OCI-M2 (cell line): ENCODE data around the gene POGK.
"Not testable (repeated sequence)": the region's sequence is repeated elsewhere in the genome, so short reads cannot be mapped to it uniquely, and the experiment has no call there.

ENCODE experiments used
- DNase-seq: peaks from one replicate; lab custom pipeline; 2025; ENCODE audit not compliant: unreplicated experiment; lab: John Stamatoyannopoulos, UW

POGK gene

DNA sequence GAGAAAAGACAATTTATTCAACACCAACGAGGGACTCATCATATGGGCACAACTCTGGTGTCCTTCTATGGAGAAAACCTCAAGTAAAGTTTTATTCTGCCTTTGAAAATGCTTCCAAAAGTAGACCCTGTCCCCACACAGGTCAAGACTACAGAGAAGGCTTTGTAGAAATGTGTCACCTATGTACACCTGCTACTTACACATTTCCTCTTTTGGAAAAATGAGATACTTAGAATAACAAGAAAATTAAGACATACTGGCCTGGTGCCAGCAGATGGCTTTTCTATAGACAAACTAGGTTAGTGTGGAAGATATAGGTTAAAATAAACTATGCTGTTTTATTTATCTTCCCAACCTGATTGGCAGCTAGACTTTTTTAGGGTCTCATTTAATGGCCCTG, 13.6 kb downstream of the POGK start:
- no peak for DNase-seq

DNA sequence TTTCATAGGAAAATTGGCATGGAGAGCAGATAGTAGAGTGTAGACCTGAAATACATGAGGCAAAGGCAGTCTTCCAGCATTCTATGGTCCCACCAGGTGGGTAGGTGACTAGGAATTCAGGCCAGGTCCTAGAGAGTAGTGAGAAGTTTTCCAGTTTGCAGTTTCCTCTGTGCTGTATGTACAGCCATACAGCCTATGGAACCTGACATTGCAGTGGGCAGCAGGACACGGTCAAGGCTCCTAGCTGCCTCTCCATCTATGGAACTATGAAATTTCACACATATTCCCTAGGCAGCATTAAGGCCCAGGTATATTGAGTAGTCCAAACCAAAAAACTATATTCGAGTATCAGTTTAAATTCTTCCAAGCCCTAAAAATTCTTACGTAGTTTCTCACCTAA, 16.3 kb downstream of the POGK start:
- no peak for DNase-seq

DNA sequence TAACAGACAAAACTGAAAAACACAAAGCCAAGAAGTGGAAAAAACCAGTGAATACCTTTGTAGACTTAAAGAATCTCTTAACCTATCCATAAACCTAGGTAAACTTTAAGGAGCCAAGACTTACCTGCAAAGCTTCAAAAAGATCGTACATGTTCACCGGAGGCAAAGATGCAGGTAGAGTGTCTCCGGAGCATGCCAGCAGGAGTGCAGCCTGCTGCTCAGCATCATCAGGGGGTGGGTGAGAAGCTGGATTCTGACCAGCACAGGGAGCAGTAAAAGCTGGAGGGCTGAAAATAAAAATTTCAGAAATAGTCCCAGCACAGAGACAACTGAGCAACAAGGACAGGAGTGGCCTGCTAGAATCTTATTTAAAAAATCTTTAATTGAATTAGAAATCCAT, 18.7 kb downstream of the POGK start:
- no peak for DNase-seq

DNA sequence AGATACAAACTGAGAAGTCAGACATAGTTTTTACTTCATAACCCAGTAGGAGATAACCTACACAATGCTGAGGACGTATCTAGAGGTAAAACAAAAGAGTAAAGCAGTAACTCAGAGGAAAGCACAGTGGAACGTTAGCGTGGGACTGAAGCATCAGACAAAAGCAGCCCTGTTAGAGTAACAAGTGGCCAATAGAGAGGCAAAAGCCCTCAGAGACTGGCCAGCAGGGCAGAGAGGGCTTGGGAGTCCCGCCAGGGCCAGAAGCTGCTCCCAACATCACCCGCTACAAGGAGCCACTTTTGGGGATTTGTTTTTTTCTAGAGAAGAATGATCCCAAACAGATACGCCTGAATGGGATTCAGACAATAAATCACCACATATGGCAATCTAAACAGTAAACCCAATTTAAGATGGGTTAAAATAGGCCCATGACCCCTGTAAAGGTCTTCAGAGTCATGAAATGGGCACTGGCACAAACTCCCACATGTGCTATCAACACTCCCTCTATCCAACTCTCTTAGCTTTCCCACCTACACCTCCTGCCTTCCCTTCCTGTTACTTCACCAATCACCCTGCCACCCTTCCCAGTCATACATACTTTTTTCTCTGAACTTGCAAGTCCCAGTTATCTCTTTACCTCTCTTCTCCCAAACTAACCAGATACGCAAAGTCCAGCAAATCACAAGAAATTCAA, 19.6 kb downstream of the POGK start:
- no peak for DNase-seq

DNA sequence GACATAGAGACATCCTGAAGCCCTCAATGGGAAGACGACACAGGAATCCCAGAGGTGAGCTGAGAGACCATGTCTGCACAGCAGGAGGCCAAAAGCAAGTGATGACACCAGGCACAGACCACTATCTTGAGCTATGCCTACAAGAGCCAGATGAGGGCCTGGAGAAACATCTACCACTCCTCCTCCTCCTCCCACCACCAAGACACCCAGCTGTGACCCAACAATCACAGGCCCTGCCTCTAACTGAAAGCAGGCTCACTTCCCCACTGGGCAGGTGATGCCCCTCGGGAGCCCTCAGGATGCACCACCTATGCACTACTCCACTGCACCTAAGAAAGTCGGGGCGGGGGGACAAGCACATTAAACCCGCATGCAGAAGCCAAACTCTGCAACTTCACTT, 20.3 kb downstream of the POGK start:
- no peak for DNase-seq

DNA sequence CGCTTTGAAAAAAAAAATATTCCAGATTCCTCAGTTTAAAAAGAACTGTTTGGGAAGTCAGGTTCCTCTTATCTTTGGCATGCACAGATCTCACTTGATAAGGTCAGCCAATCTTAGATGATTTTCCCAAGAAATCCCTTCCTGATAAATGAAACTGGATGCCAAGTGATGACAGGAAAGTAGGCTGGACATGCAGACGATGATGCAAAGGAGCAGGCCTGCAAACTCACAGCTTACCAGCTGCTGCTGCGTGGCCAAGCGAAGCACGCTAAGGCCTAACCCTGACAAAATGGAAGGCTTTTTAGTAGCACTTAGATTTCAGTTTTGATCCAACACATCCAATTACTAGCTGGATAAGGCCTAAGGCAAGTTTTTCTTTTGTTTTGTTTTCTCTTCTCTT, 26.7 kb downstream of the POGK start:
- DNase-seq = no peak

DNA sequence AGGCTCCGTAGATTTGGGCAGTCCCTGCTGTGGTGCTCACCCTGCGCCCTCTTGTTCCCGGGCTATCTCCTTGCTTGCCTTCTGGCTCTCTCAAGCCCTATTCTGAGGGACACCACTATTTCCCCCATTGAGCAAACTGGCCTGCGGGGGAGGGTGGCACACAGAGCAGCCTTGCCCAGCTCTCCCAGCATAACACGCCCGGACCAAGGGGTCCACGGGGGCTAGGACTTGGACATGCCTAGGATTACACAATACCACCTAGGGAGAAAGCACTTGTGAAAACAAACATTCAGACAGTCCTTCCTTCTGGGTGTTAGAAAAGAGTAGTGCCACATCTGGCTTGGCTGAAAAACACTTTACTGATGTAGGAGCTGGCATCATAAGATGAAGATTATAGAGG, 29.4 kb downstream of the POGK start:
- DNase-seq = no peak

DNA sequence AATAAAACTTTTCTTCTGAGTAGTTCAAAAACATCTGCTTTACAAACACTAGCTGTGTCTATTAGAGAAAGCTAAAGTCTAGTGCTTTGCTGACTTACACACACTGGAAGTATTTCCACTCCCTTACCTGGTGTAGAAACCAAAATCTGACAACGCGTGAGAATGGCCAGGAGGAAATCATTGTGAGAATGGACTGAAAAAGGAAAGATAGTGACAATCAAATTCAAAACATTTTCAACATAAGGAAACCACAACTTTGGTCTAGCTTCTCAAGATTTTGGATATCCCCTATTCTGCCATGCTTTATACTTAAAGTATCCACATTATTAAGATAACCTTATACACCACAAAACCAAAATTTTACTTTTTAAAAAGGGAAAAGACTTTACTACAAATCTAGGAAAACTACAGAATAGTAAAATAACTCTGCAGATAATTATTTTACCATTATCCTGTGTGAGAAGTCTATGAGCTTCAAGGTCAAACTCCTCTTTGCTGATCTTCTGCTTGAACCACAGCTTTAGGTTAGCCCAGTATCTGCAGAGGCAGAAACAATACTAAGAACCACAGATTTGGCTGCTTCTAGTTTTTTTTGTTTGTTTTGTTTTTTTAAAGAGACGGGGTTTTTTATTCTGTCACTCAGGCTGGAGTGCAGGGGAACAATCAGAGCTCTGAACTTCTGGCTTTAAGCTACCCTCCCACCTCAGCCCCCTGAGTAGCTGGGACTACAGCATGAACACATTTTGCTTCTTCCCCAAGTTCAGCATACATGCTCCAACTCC, 30.2 kb downstream of the POGK start:
- no peak for DNase-seq

DNA sequence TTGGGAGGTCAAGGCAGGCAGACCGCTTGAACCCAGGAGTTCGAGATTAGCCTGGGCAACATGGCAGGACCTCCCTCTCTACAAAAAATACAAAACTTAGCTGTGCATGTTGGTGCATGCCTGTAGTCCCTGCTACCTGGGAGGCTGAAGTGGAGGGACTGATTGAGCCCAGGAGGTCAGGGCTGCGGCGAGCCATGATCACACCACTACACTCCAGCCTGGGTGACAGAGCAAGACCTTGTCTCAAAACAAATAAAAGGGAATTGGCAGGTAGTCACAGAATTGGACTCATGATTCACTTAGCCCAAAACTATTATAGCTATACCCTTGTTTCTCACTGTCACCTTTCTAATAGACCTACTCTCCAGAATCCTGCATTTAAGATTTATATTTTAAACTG, 31.3 kb downstream of the POGK start:
- DNase-seq = no peak

DNA sequence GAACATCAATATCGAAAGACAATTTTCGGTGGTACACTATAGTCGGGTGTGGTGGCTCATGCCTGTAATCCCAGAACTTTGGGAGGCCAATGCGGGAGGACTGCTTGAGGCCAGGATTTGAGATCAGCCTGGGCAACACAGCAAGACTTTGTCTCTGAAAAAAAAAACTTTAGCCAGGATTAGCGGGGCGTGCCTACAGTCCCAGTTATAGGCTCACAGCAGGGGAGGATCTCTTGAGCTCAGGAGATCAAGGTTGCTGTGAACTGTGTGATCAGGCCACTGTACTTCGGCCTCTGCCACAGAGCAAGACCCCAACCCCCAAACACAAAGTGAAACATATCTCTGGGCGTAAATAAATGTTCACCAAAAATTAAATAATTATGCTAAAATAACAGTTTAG, 35.2 kb downstream of the POGK start:
- DNase-seq = no peak

DNA sequence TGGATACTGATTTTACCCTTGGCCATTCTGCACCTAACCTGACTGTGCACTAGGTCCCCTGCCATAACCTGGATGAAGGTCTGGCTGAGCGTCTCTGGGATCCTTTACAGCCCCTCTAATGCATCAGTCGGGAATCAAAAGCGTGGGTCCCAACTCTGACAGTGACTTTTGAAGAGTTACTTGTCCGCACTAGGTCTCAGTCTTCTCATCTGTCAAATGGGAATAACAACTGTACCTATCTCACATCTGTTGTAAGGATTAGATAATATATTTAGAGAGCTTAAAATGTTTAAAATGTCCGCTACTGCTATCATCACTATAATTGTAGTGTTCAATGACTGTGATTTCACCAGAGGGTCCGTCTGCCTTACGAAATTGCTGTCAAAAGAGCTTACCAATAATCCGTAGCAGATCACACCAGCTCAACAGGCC, 36.0 kb downstream of the POGK start:
- no peak for DNase-seq

DNA sequence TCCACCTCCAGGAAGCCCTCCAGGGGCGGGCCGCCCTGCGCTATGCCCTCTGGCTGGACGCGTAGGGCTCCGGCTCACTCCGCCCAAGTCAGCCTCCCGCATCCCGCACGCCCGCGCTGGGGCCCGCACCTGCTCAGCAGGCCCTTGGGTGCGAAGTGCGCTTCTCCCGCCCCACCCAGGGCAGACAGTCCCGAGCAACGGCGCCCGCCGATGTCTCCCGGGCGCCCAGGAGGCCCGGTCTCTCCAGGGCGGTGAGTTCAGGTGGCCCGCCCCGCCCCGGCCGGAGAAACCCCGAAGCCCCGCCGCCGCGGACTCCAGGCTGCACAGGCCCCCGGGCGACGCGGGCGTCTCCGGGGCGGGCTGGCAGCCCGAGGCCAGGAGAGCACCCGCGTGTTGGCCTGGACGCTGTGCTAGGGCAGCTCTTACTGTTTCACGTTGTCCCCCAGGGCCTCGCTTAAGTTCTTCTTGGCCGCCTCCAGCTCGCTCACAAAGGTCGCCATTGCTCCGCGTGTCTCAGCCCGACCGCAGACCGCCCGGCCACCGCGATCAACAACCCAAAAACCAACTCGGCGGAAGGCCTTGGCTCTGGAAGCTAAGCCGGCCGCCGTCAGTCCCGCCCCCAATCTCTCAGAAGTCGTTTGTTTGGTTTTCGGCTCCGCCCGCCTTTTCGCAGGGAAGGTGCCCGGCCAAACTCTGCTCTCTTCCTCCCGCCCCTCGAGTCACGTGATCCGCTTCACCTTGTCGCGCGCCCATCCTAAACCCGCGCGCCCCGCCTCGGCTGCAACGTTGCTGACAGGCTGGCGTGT, 36.7 kb downstream of the POGK start, which contains the start of gene TADA1:
Gene TADA1, minus strand, starts transcription at position 531 of the 806 bp plus-strand sequence. Its CDS starts 31 bp downstream, at position 500.
- DNase-seq = peak; percentile 76

DNA sequence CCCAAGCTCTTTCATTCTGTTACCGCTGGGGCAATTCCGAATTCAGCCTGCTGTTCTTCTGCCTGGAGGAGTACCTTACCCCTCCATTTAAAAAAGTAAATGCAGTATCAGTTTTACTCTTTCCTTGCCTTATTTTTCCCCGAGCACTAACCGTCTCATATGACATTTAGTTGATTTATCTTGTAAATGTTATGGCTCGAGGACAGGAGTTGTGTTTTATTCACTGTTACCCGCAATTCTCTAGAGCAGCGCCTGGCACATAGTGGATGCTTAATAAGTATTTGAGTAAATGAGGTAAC, 37.2 kb downstream of the POGK start:
- DNase-seq = no peak

DNA sequence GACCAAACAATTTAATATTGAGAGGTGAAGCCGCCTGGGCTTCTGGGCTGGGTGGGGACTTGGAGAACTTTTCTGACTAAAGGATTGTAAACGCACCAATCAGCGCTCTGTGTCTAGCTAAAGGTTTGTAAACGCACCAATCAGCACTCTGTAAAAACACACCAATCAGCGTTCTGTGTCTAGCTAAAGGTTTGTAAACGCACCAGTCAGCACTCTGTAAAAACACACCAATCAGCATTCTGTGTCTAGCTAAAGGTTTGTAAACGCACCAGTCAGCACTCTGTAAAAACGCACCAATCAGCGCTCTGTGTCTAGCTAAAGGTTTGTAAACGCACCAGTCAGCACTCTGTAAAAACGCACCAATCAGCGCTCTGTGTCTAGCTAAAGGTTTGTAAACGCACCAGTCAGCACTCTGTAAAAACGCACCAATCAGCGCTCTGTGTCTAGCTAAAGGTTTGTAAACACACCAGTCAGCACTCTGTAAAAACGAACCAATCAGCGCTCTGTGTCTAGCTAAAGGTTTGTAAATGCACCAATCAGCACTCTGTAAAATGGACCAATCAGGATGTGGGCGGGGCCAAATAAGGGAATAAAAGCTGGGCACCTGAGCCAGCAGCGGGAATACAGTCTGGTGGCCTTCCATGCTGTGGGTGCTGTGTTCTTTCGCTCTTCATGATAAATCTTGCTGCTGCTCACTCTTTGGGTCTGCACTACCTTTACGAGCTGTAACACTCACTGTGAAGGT, 39.1 kb downstream of the POGK start:
- DNase-seq = not testable (repeated sequence)

DNA sequence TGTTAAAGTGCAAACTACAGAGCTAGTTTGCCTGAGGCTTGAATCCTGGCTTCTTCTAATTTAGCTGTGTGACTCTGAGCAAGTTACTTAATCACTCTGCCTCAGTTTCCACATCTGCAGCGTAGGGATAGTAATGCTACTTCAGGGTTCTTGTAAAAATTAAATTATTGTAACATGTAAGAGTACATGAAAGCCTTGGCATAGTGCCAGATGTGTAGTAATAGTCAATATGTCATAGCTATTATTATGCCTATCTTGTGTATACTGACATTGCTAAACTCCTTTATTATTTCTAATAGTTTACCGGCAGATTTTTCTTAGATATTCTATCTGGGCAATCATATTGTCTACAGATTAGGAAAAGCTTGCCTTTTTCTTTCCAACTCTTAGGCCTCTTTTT, 43.6 kb downstream of the POGK start:
- DNase-seq = no peak

DNA sequence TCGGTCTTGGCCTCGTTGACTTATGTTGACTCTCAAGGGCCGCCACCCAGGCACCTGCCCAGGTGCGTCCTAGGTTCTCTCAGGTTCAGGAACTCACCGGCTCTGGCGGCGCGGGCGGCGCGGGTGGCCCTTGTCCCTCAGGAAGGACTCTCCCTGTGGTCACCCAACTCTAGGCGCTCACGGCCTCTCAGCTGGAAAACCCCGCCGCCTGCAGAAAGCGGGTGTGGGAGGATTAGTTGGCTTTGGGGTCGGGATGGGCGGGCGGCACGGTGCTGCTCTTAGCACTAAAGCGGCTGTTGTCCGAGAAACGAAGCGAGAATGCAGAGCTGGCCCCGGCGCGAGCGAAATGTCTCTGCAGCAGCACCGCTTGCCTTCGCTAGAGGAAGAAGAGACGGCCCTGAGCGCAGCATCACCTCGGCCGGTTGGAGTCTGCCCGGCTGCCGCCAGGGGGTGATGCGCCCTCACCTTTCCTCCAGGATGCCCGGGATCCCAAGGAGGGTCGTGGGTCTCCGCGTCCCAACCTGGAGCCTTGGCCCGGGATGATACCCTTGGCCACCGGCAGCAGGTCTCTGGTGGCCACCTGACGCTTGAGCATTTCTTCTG, 44.9 kb downstream of the POGK start:
- no peak for DNase-seq

DNA sequence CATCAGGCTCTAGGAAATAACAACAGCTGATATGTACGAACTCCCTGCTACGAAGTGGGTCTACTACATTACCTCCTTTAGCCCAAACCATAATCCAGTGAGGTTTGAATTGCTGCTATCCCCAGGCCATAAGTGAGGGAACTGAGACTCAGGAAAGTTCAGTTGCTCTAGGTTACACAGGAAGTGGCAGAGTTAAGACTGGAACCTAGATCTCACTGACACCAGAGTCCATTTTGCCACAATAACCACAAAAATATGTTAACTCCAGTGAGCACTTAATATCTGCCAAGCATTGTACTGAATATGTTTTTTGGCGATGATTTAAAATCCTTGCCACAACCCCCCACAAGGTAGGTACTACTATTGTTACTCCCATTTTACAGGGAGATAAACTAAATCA, 45.7 kb downstream of the POGK start:
- no peak for DNase-seq

DNA sequence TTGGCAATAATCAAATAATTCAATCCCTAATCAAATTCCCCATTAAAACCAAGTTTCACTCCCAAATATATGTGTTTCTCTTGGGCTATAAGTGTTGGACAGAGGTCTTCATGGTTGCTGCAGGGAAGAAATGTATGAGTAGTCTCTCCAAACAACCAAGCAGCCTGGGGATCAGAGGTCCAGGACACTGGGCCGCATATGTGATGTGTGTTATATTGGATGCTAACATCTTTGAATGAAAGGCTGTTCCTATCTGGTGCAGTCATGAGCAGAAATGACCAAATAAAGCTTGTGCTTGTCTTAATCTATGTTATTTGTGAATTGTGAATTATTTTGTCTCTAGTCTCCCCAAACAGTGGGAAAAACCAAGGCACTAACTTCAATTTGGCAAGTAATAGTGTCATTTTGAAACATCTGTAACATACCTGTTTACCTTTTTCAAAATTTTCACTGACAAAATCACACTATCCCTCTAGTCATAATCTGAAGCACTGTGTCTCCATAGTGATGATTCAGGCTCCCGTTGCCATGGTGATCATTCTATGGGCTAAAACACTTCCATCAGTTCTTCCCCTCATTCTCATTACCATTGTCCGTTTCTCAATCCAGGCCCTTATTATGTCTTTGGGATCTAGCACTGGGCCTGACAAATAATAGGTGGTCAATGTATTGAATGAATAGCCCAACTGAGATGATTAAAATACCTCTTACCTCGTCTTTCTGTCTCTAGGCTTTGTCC, 49.3 kb downstream of the POGK start:
- no peak for DNase-seq

DNA sequence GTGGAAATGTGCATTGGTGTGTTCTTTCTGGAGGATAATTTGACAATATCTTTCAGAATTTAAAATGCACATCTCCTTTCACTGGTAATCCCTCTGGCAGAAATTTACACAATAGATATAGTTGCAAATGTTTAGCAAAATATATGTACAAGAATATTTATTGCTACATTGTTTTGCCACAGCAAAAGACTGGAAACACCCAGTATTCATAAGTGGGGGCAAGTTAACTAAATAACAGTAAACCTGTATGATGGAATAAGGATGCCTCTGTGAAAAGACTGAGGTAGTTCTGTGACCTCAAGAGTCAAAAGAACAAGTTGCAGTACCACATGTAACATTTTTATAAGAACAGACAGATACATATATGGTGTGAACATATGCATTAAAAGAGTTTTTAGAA, 50.5 kb downstream of the POGK start:
- DNase-seq = no peak

DNA sequence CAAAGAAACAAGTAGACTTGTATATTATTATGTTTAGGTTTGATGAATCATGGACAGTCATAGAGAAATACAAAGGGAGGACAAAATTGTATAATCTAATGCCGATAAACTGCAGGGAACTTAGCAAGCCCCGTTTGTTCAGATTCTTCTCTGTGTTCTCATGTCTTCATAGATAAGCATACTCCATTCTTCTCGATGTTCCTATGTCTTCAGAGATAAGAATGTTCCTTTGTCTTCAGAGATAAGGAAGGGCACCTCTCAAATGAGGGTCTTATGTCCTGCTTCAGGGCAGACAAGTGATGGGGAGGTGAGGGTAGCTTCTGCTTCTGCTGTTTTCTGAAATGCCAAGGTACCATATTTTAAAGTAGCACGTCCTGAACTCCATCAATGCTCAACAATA, 56.5 kb downstream of the POGK start:
- DNase-seq = no peak
